Upper lobe of left lung (tissue), 4 donors: Measurements from ENCODE around the gene LYZL6.

ENCODE experiments used
- CTCF ChIP-seq, 6 experiments: fragments of 450-650 bp in 4 of 6; fragments of 200-600 bp in 2 of 6; sonication (generic) in 2 of 6; IDR thresholded peaks; one replicate each; pipeline ENCODE4 v1.5.1; 2016 to 2019; ENCODE audit warnings: antibody characterized with exemption in 6 of 6
- POLR2A ChIP-seq, 4 donors: fragments of 450-650 bp; IDR thresholded peaks; one replicate each; pipeline ENCODE4 v1.5.1; 2016 to 2017; ENCODE audit warnings: antibody characterized with exemption in 4 of 4, mild to moderate bottlenecking in 2 of 4

GRCh38 chr17:35936063-35936462 is 7.5 kb downstream of the LYZL6 start:
- no peak for TF ChIP-seq CTCF (IDR thresholded peaks at IDR 0.05)
- no peak for TF ChIP-seq POLR2A (IDR thresholded peaks at IDR 0.05)
